Measurements from ENCODE around the gene RBBP8NL. TPM values are rescaled to one million over a fixed set of nuclear protein-coding genes. Genes with fewer than 3 reads are reported as not detected.

RBBP8NL gene
- total RNA-seq = under 1 TPM; under 0.01 to 0.14 TPM
- polyA plus RNA-seq = not detected

- Histone ChIP-seq H3K4me1 (ENCODE audit: control insufficient read depth in 4 of 4, insufficient read depth in 4 of 4, low read length in 3 of 4) (no peaks in the 10 kb centered on the region), H3K9me3 (ENCODE audit: control insufficient read depth in 4 of 4, low read length in 3 of 4) (no peaks in the 10 kb centered on the region), H3K9ac (ENCODE audit: low read depth in 1 of 2, low read length in 2 of 2) (no peak within 1 kb of the TSS), H3K27me3 (ENCODE audit: control insufficient read depth in 4 of 4, insufficient read depth in 4 of 4, low read length in 3 of 4) (no peaks in the 10 kb centered on the region), H3K27ac (ENCODE audit: low read depth in 1 of 2, low read length in 2 of 2) (no peak within 1 kb of the TSS), H3K36me3 (ENCODE audit: control insufficient read depth in 4 of 4, insufficient read depth in 3 of 4, low read depth in 1 of 4, low read length in 3 of 4) (no peaks in the 10 kb centered on the region), H3K4me3 (ENCODE audit: low read depth in 1 of 3, low read length in 3 of 3) (no peak within 1 kb of the TSS)
- no peak for TF ChIP-seq ZBTB33 (IDR thresholded peaks at IDR 0.05)
- peak; percentile 32 for TF ChIP-seq SP1 (IDR thresholded peaks at IDR 0.05)
- TF ChIP-seq CTCF (IDR thresholded peaks at IDR 0.05; ENCODE audit: low read depth, low read length, missing input control) = no peak
- DNase-seq (ENCODE audit: low spot score) = no peak
- 66% methylated on average over 28 of the region's 28 CpGs for WGBS
These were observed at the start of gene RBBP8NL for GRCh38 chr20:62427172-62428001. RBBP8NL (minus strand) TSS chr20:62427539; CDS start chr20:62419647, 7,892 bp downstream.

GRCh38 chr20:62476056-62476838, 48.9 kb upstream of the RBBP8NL start:
- Histone ChIP-seq H3K27me3 (ENCODE audit: control insufficient read depth in 4 of 4, insufficient read depth in 4 of 4, low read length in 3 of 4) (peaks cover 0 to 11% (median 3%) of the 10 kb centered on the region in 4 donors), H3K4me3 (ENCODE audit: low read depth in 1 of 3, low read length in 3 of 3) (peak overlapping the region in 1 of 3 donors; percentile 44), H3K27ac (ENCODE audit: low read depth in 1 of 2, low read length in 2 of 2) (no peak overlapping the region), H3K36me3 (ENCODE audit: control insufficient read depth in 4 of 4, insufficient read depth in 3 of 4, low read depth in 1 of 4, low read length in 3 of 4) (no peaks in the 10 kb centered on the region), H3K9me3 (ENCODE audit: control insufficient read depth in 4 of 4, low read length in 3 of 4) (no peaks in the 10 kb centered on the region), H3K9ac (ENCODE audit: low read depth in 1 of 2, low read length in 2 of 2) (no peak overlapping the region), H3K4me1 (ENCODE audit: control insufficient read depth in 4 of 4, insufficient read depth in 4 of 4, low read length in 3 of 4) (peaks cover 0 to 16% (median 10%) of the 10 kb centered on the region in 4 donors)
- DNase-seq (ENCODE audit: low spot score) = peak; percentile 66
- WGBS = 3% methylated on average over 79 of the region's 82 CpGs
- TF ChIP-seq FOXA1 (IDR thresholded peaks at IDR 0.05) (no peak), REST (IDR thresholded peaks at IDR 0.05) (no peak), RAD21 (IDR thresholded peaks at IDR 0.05) (no peak), HNF4A (conservative IDR thresholded peaks at IDR 0.05) (no peak), CTCF (IDR thresholded peaks at IDR 0.05; ENCODE audit: low read depth, low read length, missing input control) (no peak), RXRA (IDR thresholded peaks at IDR 0.05) (no peak)
